Pericardium fibroblast (primary cell): ENCODE data around the gene MTUS2. TPM values are rescaled to one million over a fixed set of nuclear protein-coding genes. Genes with fewer than 3 reads are reported as not detected.

Source experiments
- total RNA-seq: library from RNA; depleted of rRNA; stranded (reverse); fragments of >200 nt; gene quantifications from 2 replicates; pipeline ENCODE4 v1.2.3, GENCODE V29; 2015

The MTUS2 gene
- not detected in 2 replicates for total RNA-seq

GRCh38 chr13:28820099-28821051 is at the start of gene MTUS2:
MTUS2 (plus strand) TSS chr13:28820339.

Other genes starting within 250 kb of the MTUS2 start
- 102 and 153 TPM in 2 replicates for gene POMP, start 161.2 kb upstream of the MTUS2 start, total RNA-seq
- gene SLC46A3, start 101.4 kb upstream of the MTUS2 start, total RNA-seq: 1.4 and 3.3 TPM in 2 replicates